Measurements from ENCODE around the gene RPS13. TPM values are rescaled to one million over a fixed set of nuclear protein-coding genes. Genes with fewer than 3 reads are reported as not detected.
A peak's percentile ranks its signal among the peaks of the same experiment; 100 is the strongest.

The RPS13 gene
- total RNA-seq (100 to 1,000 TPM; 748 to 786 TPM), polyA plus RNA-seq (ENCODE audit: insufficient read length in 6 of 6) (1,000 to 10,000 TPM; 1,443 to 1,690 (median 1,559) TPM)
- long read RNA-seq, donor 1, transcript RPS13-202 (6 exons, 646 nt), result major isoform, 2,221 of 2,766 reads
- long read RNA-seq, donor 1, transcript RPS13-208 (3 exons, 746 nt), result minor isoform, 92 of 2,766 reads
- long read RNA-seq, donor 1, transcript RPS13-203 (5 exons, 664 nt), result minor isoform, 116 of 2,766 reads
- long read RNA-seq, donor 1, transcript RPS13-207 (2 exons, 594 nt), result minor isoform, 25 of 2,766 reads
- long read RNA-seq, donor 1, partial matches to known transcripts, result 192 of 2,766 reads
- long read RNA-seq, donor 1, other reads (novel, unspliced or antisense), result 92 of 2,766 reads
- long read RNA-seq, donor 2, transcript RPS13-203 (5 exons, 664 nt), result minor isoform, 161 of 2,730 reads
- long read RNA-seq, donor 2, transcript RPS13-208 (3 exons, 746 nt), result minor isoform, 241 of 2,730 reads
- long read RNA-seq, donor 2, transcript RPS13-207 (2 exons, 594 nt), result minor isoform, 59 of 2,730 reads
- long read RNA-seq, donor 2, transcript RPS13-202 (6 exons, 646 nt), result major isoform, 1,787 of 2,730 reads
- long read RNA-seq, donor 2, partial matches to known transcripts, result 385 of 2,730 reads
- long read RNA-seq, donor 2, other reads (novel, unspliced or antisense), result 74 of 2,730 reads
- long read RNA-seq, donor 3, transcript RPS13-204 (6 exons, 561 nt), result minor isoform, 16 of 2,165 reads
- long read RNA-seq, donor 3, transcript RPS13-202 (6 exons, 646 nt), result major isoform, 1,721 of 2,165 reads
- long read RNA-seq, donor 3, transcript RPS13-208 (3 exons, 746 nt), result minor isoform, 72 of 2,165 reads
- long read RNA-seq, donor 3, transcript RPS13-203 (5 exons, 664 nt), result minor isoform, 91 of 2,165 reads
- long read RNA-seq, donor 3, partial matches to known transcripts, result 155 of 2,165 reads
- long read RNA-seq, donor 3, other reads (novel, unspliced or antisense), result 73 of 2,165 reads
- long read RNA-seq, donor 4, transcript RPS13-201 (6 exons, 491 nt), result minor isoform, 5 of 1,118 reads
- long read RNA-seq, donor 4, transcript RPS13-203 (5 exons, 664 nt), result minor isoform, 11 of 1,118 reads
- long read RNA-seq, donor 4, transcript RPS13-202 (6 exons, 646 nt), result major isoform, 1,077 of 1,118 reads
- long read RNA-seq, donor 4, partial matches to known transcripts, result 4 of 1,118 reads
- long read RNA-seq, donor 4, other reads (novel, unspliced or antisense), result 19 of 1,118 reads
- long read RNA-seq, donor 5, transcript RPS13-207 (2 exons, 594 nt), result minor isoform, 22 of 2,304 reads
- long read RNA-seq, donor 5, transcript RPS13-208 (3 exons, 746 nt), result minor isoform, 111 of 2,304 reads
- long read RNA-seq, donor 5, transcript RPS13-202 (6 exons, 646 nt), result major isoform, 1,742 of 2,304 reads
- long read RNA-seq, donor 5, transcript RPS13-203 (5 exons, 664 nt), result minor isoform, 95 of 2,304 reads
- long read RNA-seq, donor 5, partial matches to known transcripts, result 227 of 2,304 reads
- long read RNA-seq, donor 5, other reads (novel, unspliced or antisense), result 63 of 2,304 reads
- long read RNA-seq, donor 6, transcript RPS13-202 (6 exons, 646 nt), result major isoform, 2,044 of 2,611 reads
- long read RNA-seq, donor 6, transcript RPS13-203 (5 exons, 664 nt), result minor isoform, 100 of 2,611 reads
- long read RNA-seq, donor 6, transcript RPS13-207 (2 exons, 594 nt), result minor isoform, 28 of 2,611 reads
- long read RNA-seq, donor 6, transcript RPS13-208 (3 exons, 746 nt), result minor isoform, 140 of 2,611 reads
- long read RNA-seq, donor 6, partial matches to known transcripts, result 198 of 2,611 reads
- long read RNA-seq, donor 6, other reads (novel, unspliced or antisense), result 69 of 2,611 reads
- long read RNA-seq, donor 7, transcript RPS13-202 (6 exons, 646 nt), result major isoform, 832 of 1,214 reads
- long read RNA-seq, donor 7, transcript RPS13-203 (5 exons, 664 nt), result minor isoform, 107 of 1,214 reads
- long read RNA-seq, donor 7, transcript RPS13-207 (2 exons, 594 nt), result minor isoform, 12 of 1,214 reads
- long read RNA-seq, donor 7, transcript RPS13-208 (3 exons, 746 nt), result minor isoform, 73 of 1,214 reads
- long read RNA-seq, donor 7, partial matches to known transcripts, result 147 of 1,214 reads
- long read RNA-seq, donor 7, other reads (novel, unspliced or antisense), result 32 of 1,214 reads
- long read RNA-seq, donor 8, transcript RPS13-207 (2 exons, 594 nt), result minor isoform, 11 of 881 reads
- long read RNA-seq, donor 8, transcript RPS13-203 (5 exons, 664 nt), result minor isoform, 59 of 881 reads
- long read RNA-seq, donor 8, transcript RPS13-208 (3 exons, 746 nt), result minor isoform, 46 of 881 reads
- long read RNA-seq, donor 8, transcript RPS13-202 (6 exons, 646 nt), result major isoform, 660 of 881 reads
- long read RNA-seq, donor 8, partial matches to known transcripts, result 63 of 881 reads
- long read RNA-seq, donor 8, other reads (novel, unspliced or antisense), result 27 of 881 reads
- long read RNA-seq, donor 9, transcript RPS13-202 (6 exons, 646 nt), result major isoform, 13 of 22 reads
- long read RNA-seq, donor 9, transcript RPS13-207 (2 exons, 594 nt), result minor isoform, 5 of 22 reads
- long read RNA-seq, donor 9, partial matches to known transcripts, result 0 of 22 reads
- long read RNA-seq, donor 9, other reads (novel, unspliced or antisense), result 0 of 22 reads
- long read RNA-seq, donor 10, transcript RPS13-202 (6 exons, 646 nt), result major isoform, 940 of 982 reads
- long read RNA-seq, donor 10, transcript RPS13-203 (5 exons, 664 nt), result minor isoform, 20 of 982 reads
- long read RNA-seq, donor 10, partial matches to known transcripts, result 5 of 982 reads
- long read RNA-seq, donor 10, other reads (novel, unspliced or antisense), result 10 of 982 reads
- long read RNA-seq, donor 11, transcript RPS13-208 (3 exons, 746 nt), result minor isoform, 48 of 1,239 reads
- long read RNA-seq, donor 11, transcript RPS13-203 (5 exons, 664 nt), result minor isoform, 77 of 1,239 reads
- long read RNA-seq, donor 11, transcript RPS13-207 (2 exons, 594 nt), result minor isoform, 10 of 1,239 reads
- long read RNA-seq, donor 11, transcript RPS13-202 (6 exons, 646 nt), result major isoform, 1,026 of 1,239 reads
- long read RNA-seq, donor 11, partial matches to known transcripts, result 53 of 1,239 reads
- long read RNA-seq, donor 11, other reads (novel, unspliced or antisense), result 16 of 1,239 reads
- long read RNA-seq, donor 12, transcript RPS13-203 (5 exons, 664 nt), result minor isoform, 47 of 1,362 reads
- long read RNA-seq, donor 12, transcript RPS13-208 (3 exons, 746 nt), result minor isoform, 27 of 1,362 reads
- long read RNA-seq, donor 12, transcript RPS13-202 (6 exons, 646 nt), result major isoform, 1,160 of 1,362 reads
- long read RNA-seq, donor 12, transcript RPS13-210 (3 exons, 568 nt), result minor isoform, 10 of 1,362 reads
- long read RNA-seq, donor 12, partial matches to known transcripts, result 75 of 1,362 reads
- long read RNA-seq, donor 12, other reads (novel, unspliced or antisense), result 34 of 1,362 reads

DNA sequence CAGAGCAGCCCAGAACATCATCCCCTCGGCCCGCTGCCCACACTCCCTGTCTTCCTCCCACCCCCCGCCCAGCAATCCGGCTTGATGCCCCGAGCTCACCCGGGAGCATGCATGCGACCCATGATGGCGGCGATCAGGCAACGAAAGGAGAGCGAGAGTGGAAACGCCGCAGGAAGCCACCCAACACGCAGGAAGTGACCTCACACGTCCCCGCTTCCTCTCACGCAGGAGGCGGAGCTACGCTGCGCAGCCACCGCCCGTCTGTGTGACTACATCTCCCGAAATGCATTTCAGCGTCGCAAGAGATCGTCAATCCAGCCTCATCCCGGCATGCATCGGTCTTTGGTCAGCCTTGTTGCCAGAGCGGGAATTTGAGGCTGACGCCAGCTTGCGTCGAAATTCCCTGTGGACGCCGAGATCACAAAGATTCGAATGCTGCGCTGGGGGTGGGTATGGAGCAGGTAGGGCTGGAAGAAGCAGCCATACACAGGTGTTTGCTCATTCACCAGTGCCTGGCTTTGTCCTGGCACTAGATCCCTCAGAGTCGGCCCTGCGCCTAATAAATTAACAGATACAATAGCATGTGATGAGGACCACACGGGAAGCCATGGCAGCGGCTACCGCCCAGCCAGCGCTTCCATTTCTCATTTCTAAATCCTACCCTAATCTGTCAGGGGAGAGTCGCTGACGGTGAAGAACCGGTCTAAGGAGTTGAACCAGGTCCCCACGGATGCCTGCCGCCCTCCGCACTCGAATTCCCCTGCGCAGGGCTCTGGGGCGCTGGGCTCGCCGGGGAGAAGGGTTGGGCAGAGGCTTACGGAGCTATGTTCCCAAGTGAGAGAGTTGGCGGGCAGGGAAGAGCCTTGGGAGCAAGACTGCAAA is at the start of gene RPS13:
Gene RPS13 (minus strand): TSS at position 148 of the 882 bp plus-strand sequence. CDS start 26 bp downstream, at position 122.
- DNase-seq, result peak; percentile 97 to 99 (median 98)
- intact Hi-C loops (cut with DNase I), result no loop called here
- Histone ChIP-seq H3K9me3 (no peaks in the 10 kb centered on the region), H3K27ac (peak within 1 kb of the TSS; percentile 88 to 93), H3K36me3 (peaks cover 0 to 37% of the 10 kb centered on the region in 2 donors), H3K4me1 (peaks cover 14 to 35% of the 10 kb centered on the region in 2 donors), H3K27me3 (no peaks in the 10 kb centered on the region), H3K4me3 (peak within 1 kb of the TSS; percentile 80 to 86)
- TF ChIP-seq, protein P1, sequence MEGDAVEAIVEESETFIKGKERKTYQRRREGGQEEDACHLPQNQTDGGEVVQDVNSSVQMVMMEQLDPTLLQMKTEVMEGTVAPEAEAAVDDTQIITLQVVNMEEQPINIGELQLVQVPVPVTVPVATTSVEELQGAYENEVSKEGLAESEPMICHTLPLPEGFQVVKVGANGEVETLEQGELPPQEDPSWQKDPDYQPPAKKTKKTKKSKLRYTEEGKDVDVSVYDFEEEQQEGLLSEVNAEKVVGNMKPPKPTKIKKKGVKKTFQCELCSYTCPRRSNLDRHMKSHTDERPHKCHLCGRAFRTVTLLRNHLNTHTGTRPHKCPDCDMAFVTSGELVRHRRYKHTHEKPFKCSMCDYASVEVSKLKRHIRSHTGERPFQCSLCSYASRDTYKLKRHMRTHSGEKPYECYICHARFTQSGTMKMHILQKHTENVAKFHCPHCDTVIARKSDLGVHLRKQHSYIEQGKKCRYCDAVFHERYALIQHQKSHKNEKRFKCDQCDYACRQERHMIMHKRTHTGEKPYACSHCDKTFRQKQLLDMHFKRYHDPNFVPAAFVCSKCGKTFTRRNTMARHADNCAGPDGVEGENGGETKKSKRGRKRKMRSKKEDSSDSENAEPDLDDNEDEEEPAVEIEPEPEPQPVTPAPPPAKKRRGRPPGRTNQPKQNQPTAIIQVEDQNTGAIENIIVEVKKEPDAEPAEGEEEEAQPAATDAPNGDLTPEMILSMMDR (IDR thresholded peaks at IDR 0.05), result no peak
- peak; percentile 98 for ATAC-seq

DNA sequence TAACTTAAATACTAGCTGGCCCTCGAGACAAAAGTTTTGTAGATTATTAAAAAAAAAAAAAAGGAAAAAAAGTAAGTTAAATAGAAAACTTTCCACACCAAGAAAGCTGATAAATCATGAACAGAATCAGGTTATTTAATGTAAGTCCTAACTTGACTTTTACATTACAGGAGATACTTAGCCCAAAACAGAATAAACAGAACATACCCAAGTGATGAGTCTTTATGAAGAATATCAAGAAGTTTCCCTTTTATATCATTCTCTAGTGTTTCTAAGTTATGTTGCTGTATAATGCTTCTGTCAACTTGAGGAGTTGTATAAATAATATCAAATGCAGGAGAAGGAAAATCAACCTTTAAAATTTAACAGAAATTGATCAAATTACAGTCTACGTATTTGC is 44.5 kb upstream of the RPS13 start:
- Histone ChIP-seq H3K27ac (no peak overlapping the region), H3K27me3 (no peaks in the 10 kb centered on the region), H3K4me3 (no peak overlapping the region), H3K4me1 (no peaks in the 10 kb centered on the region), H3K9me3 (no peaks in the 10 kb centered on the region), H3K36me3 (peaks cover 0 to 71% of the 10 kb centered on the region in 2 donors)
- intact Hi-C loops (cut with DNase I), result no loop called here
- ATAC-seq (no peak), DNase-seq (no peak)
- TF ChIP-seq, protein P1 (IDR thresholded peaks at IDR 0.05), result no peak
